HCT116 (cell line): Measurements from ENCODE around the gene PRDM11. TPM values are rescaled to one million over a fixed set of nuclear protein-coding genes. Genes with fewer than 3 reads are reported as not detected.

Experiments
- ATAC-seq: fragments of 200-7000 bp; cut with Tn5 transposase; 2 replicates; pipeline ENCODE4 v1.9.1; 2020; ENCODE audit warnings: mild to moderate bottlenecking, moderate library complexity
- BruUV-seq: library from RNA; stranded (reverse); fragments of 400-500 nt; replicated peaks from 2 replicates; lab custom pipeline; 2021; lab: Mats Ljungman, UMichigan
- CTCF ChIA-PET: fragments of 300-600 bp; sonication (Branson Sonifier 250); formaldehyde crosslinking; loops from one replicate; lab custom pipeline; 2021; ENCODE audit warnings: antibody characterized with exemption; lab: Charles Lee
- POLR2A ChIA-PET: fragments of 300-600, 350-600 bp; sonication (Branson Sonifier 250); formaldehyde crosslinking; loops from one replicate; lab custom pipeline; 2021; ENCODE audit warnings: antibody characterized with exemption; lab: Charles Lee
- RAD21 ChIA-PET, 2 experiments: fragments of 300-600 bp; sonication (Branson Sonifier 250); formaldehyde crosslinking; loops; one replicate each; lab custom pipeline; 2023; ENCODE audit warnings: low total read pairs in 2 of 2; ENCODE audit not compliant: uncharacterized antibody in 2 of 2, unreplicated experiment in 2 of 2, low non-redundant PET in 1 of 2; lab: Charles Lee
- DNase-seq: peaks from one replicate; pipeline ENCODE4 v3.0.0-alpha.2; 2010; ENCODE audit warnings: low read depth, low spot score
- H2AFZ ChIP-seq: fragments of 200-600 bp; shearing (Covaris generic), sonication (generic); 2 replicates; pipeline ENCODE4 v1.6.1; 2017; ENCODE audit warnings: low read depth, mixed run types, mixed read lengths, antibody characterized with exemption, low read length; ENCODE audit not compliant: poor library complexity, severe bottlenecking
- H3K27ac ChIP-seq: 2 replicates; pipeline ENCODE4 v1.5.1; 2012; ENCODE audit warnings: low read depth, low read length
- H3K27me3 ChIP-seq: fragments of 200-600 bp; sonication (generic); 2 replicates; pipeline ENCODE4 v1.6.1; 2016; ENCODE audit warnings: mixed run types, low read length, mixed read lengths; ENCODE audit not compliant: insufficient read depth
- H3K36me3 ChIP-seq, 2 experiments: fragments of 200-500 bp in 1 of 2; fragments of 200-600 bp in 1 of 2; sonication (Bioruptor generic) in 1 of 2; sonication (generic) in 1 of 2; 2 replicates each; pipeline versions ENCODE4 v1.5.1 to v1.6.1; 2014 to 2016; ENCODE audit warnings: low read length in 2 of 2, inconsistent platforms in 1 of 2, mixed read lengths in 1 of 2, mixed run types in 1 of 2; ENCODE audit not compliant: insufficient read depth in 2 of 2, control insufficient read depth in 1 of 2
- H3K4me1 ChIP-seq, 2 experiments: fragments of 200-600 bp in 1 of 2; sonication (generic) in 1 of 2; 2 replicates each; pipeline versions ENCODE4 v1.5.1 to v1.6.1; 2012 to 2017; ENCODE audit warnings: low read length in 2 of 2, inconsistent platforms in 1 of 2, mild to moderate bottlenecking in 1 of 2, mixed read lengths in 1 of 2, mixed run types in 1 of 2, moderate library complexity in 1 of 2; ENCODE audit not compliant: insufficient read depth in 2 of 2, control insufficient read depth in 1 of 2
- H3K4me2 ChIP-seq: fragments of 200-600 bp; sonication (generic); 2 replicates; pipeline ENCODE4 v1.6.1; 2017; ENCODE audit warnings: mixed run types, low read length, mixed read lengths
- H3K4me3 ChIP-seq, 2 experiments: fragments of 200-600 bp in 1 of 2; sonication (generic) in 1 of 2; replicated peaks in 1 of 2; 2 replicates each; pipeline ENCODE4 v1.5.1; 2011 to 2016; ENCODE audit warnings: low read length in 2 of 2, control low read depth in 1 of 2, low read depth in 1 of 2, mild to moderate bottlenecking in 1 of 2, mixed read lengths in 1 of 2, mixed run types in 1 of 2
- H3K79me2 ChIP-seq: fragments of 200-600 bp; sonication (generic); 2 replicates; pipeline ENCODE4 v1.6.1; 2017; ENCODE audit warnings: mild to moderate bottlenecking, mixed run types, low read length, moderate library complexity, mixed read lengths; ENCODE audit not compliant: insufficient read depth
- H3K9ac ChIP-seq: fragments of 200-600 bp; sonication (generic); 2 replicates; pipeline ENCODE4 v1.6.1; 2016; ENCODE audit warnings: low read length, mixed read lengths
- H3K9me2 ChIP-seq: fragments of 200-600 bp; sonication (generic), shearing (Covaris generic); 2 replicates; pipeline ENCODE4 v1.6.1; 2017; ENCODE audit warnings: mixed run types, mild to moderate bottlenecking, moderate library complexity; ENCODE audit not compliant: insufficient read depth
- H3K9me3 ChIP-seq, 2 experiments: fragments of 200-500 bp in 1 of 2; fragments of 200-600 bp in 1 of 2; sonication (Bioruptor generic) in 1 of 2; sonication (generic) in 1 of 2; 2 replicates each; pipeline ENCODE4 v1.6.1; 2014 to 2017; ENCODE audit warnings: low read length in 2 of 2, mixed read lengths in 2 of 2, inconsistent platforms in 1 of 2, low read depth in 1 of 2, mild to moderate bottlenecking in 1 of 2, mixed run types in 1 of 2, moderate library complexity in 1 of 2; ENCODE audit not compliant: control insufficient read depth in 1 of 2, insufficient read depth in 1 of 2
- H4K20me1 ChIP-seq: fragments of 200-600 bp; sonication (generic), shearing (Covaris generic); 2 replicates; pipeline ENCODE4 v1.6.1; 2017; ENCODE audit warnings: mixed run types, mild to moderate bottlenecking, moderate library complexity; ENCODE audit not compliant: insufficient read depth
- ATF3 ChIP-seq: IDR thresholded peaks from 2 replicates; pipeline ENCODE4 v1.6.1; 2012
- CEBPB ChIP-seq: IDR thresholded peaks from 2 replicates; pipeline ENCODE4 v1.6.1; 2012; ENCODE audit warnings: low read depth
- CTCF ChIP-seq, 3 experiments: fragments of 200-600 bp in 1 of 3; sonication (generic) in 1 of 3; IDR thresholded peaks in 2 of 3; conservative IDR thresholded peaks in 1 of 3; 2 replicates each; pipeline ENCODE4 v1.5.1; 2012 to 2017; ENCODE audit warnings: low read depth in 2 of 3, low read length in 2 of 3, antibody characterized with exemption in 1 of 3, borderline replicate concordance in 1 of 3, control low read depth in 1 of 3, mild to moderate bottlenecking in 1 of 3, mixed read lengths in 1 of 3, mixed run types in 1 of 3, moderate library complexity in 1 of 3; ENCODE audit not compliant: insufficient read depth in 1 of 3
- ELF1 ChIP-seq: IDR thresholded peaks from 2 replicates; pipeline ENCODE4 v1.6.1; 2012; ENCODE audit warnings: low read depth, borderline replicate concordance
- FOSL1 ChIP-seq: IDR thresholded peaks from 2 replicates; pipeline ENCODE4 v1.6.1; 2012; ENCODE audit warnings: low read depth
- MAX ChIP-seq: IDR thresholded peaks from 2 replicates; pipeline ENCODE4 v1.6.1; 2012
- SIN3A ChIP-seq: IDR thresholded peaks from 2 replicates; pipeline ENCODE4 v1.6.1; 2012; ENCODE audit warnings: low read depth
- SP1 ChIP-seq: IDR thresholded peaks from 2 replicates; pipeline ENCODE4 v1.6.1; 2012; ENCODE audit warnings: low read depth
- SRF ChIP-seq: IDR thresholded peaks from 2 replicates; pipeline ENCODE4 v1.6.1; 2012; ENCODE audit warnings: low read depth
- TCF7L2 ChIP-seq: IDR thresholded peaks from 2 replicates; pipeline ENCODE4 v1.7.0; 2011; ENCODE audit warnings: borderline replicate concordance, inconsistent platforms; ENCODE audit not compliant: insufficient read depth, insufficient read length; ENCODE audit errors: extremely low read depth
- ZFX ChIP-seq: fragments of 450-650 bp; IDR thresholded peaks from 2 replicates; pipeline ENCODE4 v1.6.1; 2017
- intact Hi-C: fragments of 100-400 bp; cut with micrococcal nuclease; formaldehyde crosslinking; loops from 2 replicates; pipeline ENCODE4 v1.10.0; 2022
- total RNA-seq: library from RNA; stranded (reverse); gene quantifications from one replicate; pipeline ENCODE4 v1.2.1, GENCODE V29; 2021; ENCODE audit not compliant: unreplicated experiment

The PRDM11 gene
- total RNA-seq, 1 experiment from 2014 or later, result 9.3 TPM

GRCh38 chr11:45109400-45109799, 37.0 kb upstream of the PRDM11 start:
- peaks cover 0 to 14% of the 10 kb centered on the region in 2 experiments; a peak in 2 of 4 replicates for H3K4me1 ChIP-seq
- H3K9ac ChIP-seq, result no peak overlapping the region
- no peak for TF ChIP-seq MAX
- TF ChIP-seq SP1, result no peak
- no peak for TF ChIP-seq ZFX
- TF ChIP-seq SIN3A, result no peak
- TF ChIP-seq CEBPB, result no peak
- no peak for TF ChIP-seq ATF3
- TF ChIP-seq FOSL1, result no peak
- no peak for TF ChIP-seq TCF7L2
- no peak for TF ChIP-seq CTCF (IDR thresholded peaks at IDR 0.05 in 2 of 3, conservative IDR thresholded peaks at IDR 0.05 in 1 of 3; ENCODE audit: borderline replicate concordance in 1 of 3, insufficient read depth in 1 of 3, low read depth in 2 of 3, low read length in 2 of 3)
- no peak for TF ChIP-seq SRF
- no peak for TF ChIP-seq ELF1
- H3K4me3 ChIP-seq, result no peak overlapping the region
- H3K79me2 ChIP-seq, result no peaks in the 10 kb centered on the region
- H3K4me2 ChIP-seq, result no peak overlapping the region
- no peaks in the 10 kb centered on the region for H3K27me3 ChIP-seq
- no peak overlapping the region for H3K27ac ChIP-seq
- RAD21 ChIA-PET, result interaction anchor here in 1 of 2 experiments (1.8 kb wide), 1 partner anchor 143 kb away, joined by 9 read pairs; no protein-coding TSS in a partner anchor
- CTCF ChIA-PET, result interaction anchor here (1.5 to 3.8 kb wide), 8 partner anchors 74 to 229 kb away, joined by 3 to 52 read pairs (median 7); no protein-coding TSS in a partner anchor
- BruUV-seq, result no TSS peak
- 0 out of 2 replicates have a peak, but pooled peaks cover 5% of the 10 kb centered on the region for H3K9me2 ChIP-seq
- no peaks in the 10 kb centered on the region; a peak in 1 of 4 replicates for H3K9me3 ChIP-seq
- ATAC-seq (no peak), DNase-seq (no peak)
- intact Hi-C loops, result no loop called here
- H2AFZ ChIP-seq, result no peak overlapping the region
- POLR2A ChIA-PET, result no interaction called here
- no peaks in the 10 kb centered on the region for H4K20me1 ChIP-seq
- H3K36me3 ChIP-seq, result no peaks in the 10 kb centered on the region
